ENCODE data around the gene DOCK9. TPM values are rescaled to one million over a fixed set of nuclear protein-coding genes. Genes with fewer than 3 reads are reported as not detected.

DOCK9 gene, protein sequence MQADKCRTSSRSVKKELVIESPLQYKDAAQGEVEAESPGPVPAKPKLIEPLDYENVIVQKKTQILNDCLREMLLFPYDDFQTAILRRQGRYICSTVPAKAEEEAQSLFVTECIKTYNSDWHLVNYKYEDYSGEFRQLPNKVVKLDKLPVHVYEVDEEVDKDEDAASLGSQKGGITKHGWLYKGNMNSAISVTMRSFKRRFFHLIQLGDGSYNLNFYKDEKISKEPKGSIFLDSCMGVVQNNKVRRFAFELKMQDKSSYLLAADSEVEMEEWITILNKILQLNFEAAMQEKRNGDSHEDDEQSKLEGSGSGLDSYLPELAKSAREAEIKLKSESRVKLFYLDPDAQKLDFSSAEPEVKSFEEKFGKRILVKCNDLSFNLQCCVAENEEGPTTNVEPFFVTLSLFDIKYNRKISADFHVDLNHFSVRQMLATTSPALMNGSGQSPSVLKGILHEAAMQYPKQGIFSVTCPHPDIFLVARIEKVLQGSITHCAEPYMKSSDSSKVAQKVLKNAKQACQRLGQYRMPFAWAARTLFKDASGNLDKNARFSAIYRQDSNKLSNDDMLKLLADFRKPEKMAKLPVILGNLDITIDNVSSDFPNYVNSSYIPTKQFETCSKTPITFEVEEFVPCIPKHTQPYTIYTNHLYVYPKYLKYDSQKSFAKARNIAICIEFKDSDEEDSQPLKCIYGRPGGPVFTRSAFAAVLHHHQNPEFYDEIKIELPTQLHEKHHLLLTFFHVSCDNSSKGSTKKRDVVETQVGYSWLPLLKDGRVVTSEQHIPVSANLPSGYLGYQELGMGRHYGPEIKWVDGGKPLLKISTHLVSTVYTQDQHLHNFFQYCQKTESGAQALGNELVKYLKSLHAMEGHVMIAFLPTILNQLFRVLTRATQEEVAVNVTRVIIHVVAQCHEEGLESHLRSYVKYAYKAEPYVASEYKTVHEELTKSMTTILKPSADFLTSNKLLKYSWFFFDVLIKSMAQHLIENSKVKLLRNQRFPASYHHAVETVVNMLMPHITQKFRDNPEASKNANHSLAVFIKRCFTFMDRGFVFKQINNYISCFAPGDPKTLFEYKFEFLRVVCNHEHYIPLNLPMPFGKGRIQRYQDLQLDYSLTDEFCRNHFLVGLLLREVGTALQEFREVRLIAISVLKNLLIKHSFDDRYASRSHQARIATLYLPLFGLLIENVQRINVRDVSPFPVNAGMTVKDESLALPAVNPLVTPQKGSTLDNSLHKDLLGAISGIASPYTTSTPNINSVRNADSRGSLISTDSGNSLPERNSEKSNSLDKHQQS (N-terminal part only)
- total RNA-seq (87.8 TPM), polyA plus RNA-seq (ENCODE audit: insufficient read depth in 1 of 8, insufficient read length in 8 of 8, low replicate concordance in 1 of 8) (100 to 1,000 TPM in 2 of 8 donors, 10 to 100 TPM in 6; 77.2 to 108 (median 84.2) TPM)
- long read RNA-seq, donor 1: 0 reads
- long read RNA-seq, donor 2: 0 reads
- long read RNA-seq, donor 3: 0 reads
- long read RNA-seq, donor 4: 0 reads
- long read RNA-seq, donor 5: 0 reads
- long read RNA-seq, donor 6: 0 reads
- long read RNA-seq, donor 7: 0 reads
- long read RNA-seq, donor 8: 0 reads
- long read RNA-seq, donor 9: 0 reads
- long read RNA-seq, donor 10: 0 reads
- long read RNA-seq, donor 11: 0 reads

GRCh38 chr13:98977568-98978265, at the start of gene DOCK9:
TSS of gene DOCK9 (minus strand) at chr13:98978064. CDS start at chr13:98977909, 155 bp downstream.
- peak; percentile 94 for DNase-seq

DNA sequence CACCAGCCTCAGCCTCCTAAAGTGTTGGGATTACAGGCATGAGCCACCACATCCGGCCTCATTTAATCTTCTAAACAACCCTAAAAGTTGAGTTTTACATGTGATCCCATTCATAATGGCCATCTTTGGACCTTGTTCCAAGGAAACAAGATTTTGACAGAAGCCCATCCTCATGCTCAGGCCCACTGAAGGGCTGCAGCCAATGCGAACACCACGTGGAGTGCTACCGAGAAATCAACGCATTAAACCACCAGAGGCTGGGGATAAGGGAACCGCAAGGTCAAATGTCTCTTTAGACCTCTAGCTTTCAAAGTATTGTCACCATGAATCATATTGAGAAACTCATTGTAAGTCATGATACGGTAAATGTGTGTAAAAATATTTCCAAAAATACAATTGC, 49.4 kb upstream of the DOCK9 start:
- peaks cover 2% of the 10 kb centered on the region for H3K4me1 ChIP-seq (ENCODE audit: control insufficient read depth, insufficient read depth, low read length)
- no peaks in the 10 kb centered on the region for H3K27me3 ChIP-seq (ENCODE audit: control insufficient read depth, insufficient read depth, low read length)
- WGBS (ENCODE audit: insufficient coverage): 96% methylated on average over 4 of the region's 7 CpGs
- H3K27ac ChIP-seq (ENCODE audit: low read length): no peak overlapping the region
- no peak overlapping the region for H3K4me3 ChIP-seq (ENCODE audit: low read length)
- no peaks in the 10 kb centered on the region for H3K36me3 ChIP-seq (ENCODE audit: control insufficient read depth, insufficient read depth, low read length)
- peaks cover 4% of the 10 kb centered on the region for H3K9me3 ChIP-seq (replicated peaks; ENCODE audit: control insufficient read depth, low read depth, low read length)
- no peak for DNase-seq

More at GRCh38 chr13:98977568-98978265, at the start of gene DOCK9:
- peaks cover 27% of the 10 kb centered on the region for H3K4me1 ChIP-seq (ENCODE audit: control insufficient read depth, insufficient read depth, low read length)
- H3K4me3 ChIP-seq (ENCODE audit: low read length): peak within 1 kb of the TSS; percentile 59
- no peaks in the 10 kb centered on the region for H3K36me3 ChIP-seq (ENCODE audit: control insufficient read depth, insufficient read depth, low read length)
- H3K9me3 ChIP-seq (replicated peaks; ENCODE audit: control insufficient read depth, low read depth, low read length): no peaks in the 10 kb centered on the region
- H3K27ac ChIP-seq (ENCODE audit: low read length): peak within 1 kb of the TSS; percentile 90
- 3% methylated on average over 14 of the region's 16 CpGs for WGBS (ENCODE audit: insufficient coverage)
- H3K27me3 ChIP-seq (ENCODE audit: control insufficient read depth, insufficient read depth, low read length): no peaks in the 10 kb centered on the region

DNA sequence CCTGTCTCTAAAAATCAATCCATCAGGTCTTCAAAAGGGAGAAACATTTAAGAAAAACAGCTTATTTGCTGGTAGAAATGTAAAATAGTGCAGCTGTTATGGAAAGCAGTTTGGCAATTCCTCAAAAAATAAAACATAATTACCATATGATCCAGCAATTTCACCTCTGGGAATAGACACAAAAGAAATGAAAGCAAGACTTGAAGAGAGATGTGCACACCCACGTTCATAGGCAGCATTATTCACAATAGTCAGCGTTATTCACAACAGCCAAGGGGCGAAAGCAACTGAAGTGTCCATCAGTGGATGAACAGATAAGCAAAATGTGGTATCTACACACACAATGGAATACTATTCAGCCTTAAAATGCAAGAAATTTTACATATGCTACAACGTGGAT, 45.1 kb upstream of the DOCK9 start:
- WGBS (ENCODE audit: insufficient coverage): no CpG with 5 or more reads among the region's 4 CpGs
- H3K27me3 ChIP-seq (ENCODE audit: control insufficient read depth, insufficient read depth, low read length): no peaks in the 10 kb centered on the region
- DNase-seq: peak; percentile 73
- no peak overlapping the region for H3K4me3 ChIP-seq (ENCODE audit: low read length)
- H3K36me3 ChIP-seq (ENCODE audit: control insufficient read depth, insufficient read depth, low read length): no peaks in the 10 kb centered on the region
- peaks cover 2% of the 10 kb centered on the region for H3K4me1 ChIP-seq (ENCODE audit: control insufficient read depth, insufficient read depth, low read length)
- no peaks in the 10 kb centered on the region for H3K9me3 ChIP-seq (replicated peaks; ENCODE audit: control insufficient read depth, low read depth, low read length)
- no peak overlapping the region for H3K27ac ChIP-seq (ENCODE audit: low read length)

DNA sequence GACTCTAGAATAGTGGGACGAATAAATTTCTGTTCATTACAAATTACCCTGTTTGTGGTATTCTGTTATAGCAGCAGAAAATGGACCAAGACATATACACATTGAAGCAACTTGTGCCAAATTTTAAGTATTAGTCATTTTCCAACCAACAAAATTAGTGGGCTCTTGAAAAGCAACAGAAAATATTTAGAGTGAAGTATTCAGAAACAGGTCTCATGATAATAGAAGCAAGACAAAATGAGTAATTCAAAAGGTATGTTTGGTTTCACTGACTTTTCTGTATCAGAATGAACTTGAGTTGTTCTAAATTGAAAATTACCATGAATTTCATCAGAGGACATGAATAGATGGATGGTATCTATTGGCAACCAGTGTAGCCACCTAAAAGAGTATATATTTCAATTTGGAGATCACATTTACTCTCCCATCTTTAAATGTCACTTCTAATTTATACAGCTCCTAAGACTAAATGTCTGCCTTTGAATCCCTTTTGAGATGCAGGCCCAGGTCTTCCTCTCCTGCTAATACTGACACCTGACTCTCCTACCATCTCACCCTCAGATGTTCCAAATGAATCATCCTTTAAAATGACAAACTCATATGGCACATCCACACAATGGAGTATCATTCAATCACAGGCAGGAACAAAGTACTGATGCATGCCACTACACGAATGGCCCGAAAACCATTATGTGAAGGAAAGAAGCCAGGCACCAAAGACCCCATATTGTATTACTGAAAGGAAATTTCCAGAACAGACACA, 40.7 kb upstream of the DOCK9 start:
- no peak overlapping the region for H3K4me3 ChIP-seq (ENCODE audit: low read length)
- H3K4me1 ChIP-seq (ENCODE audit: control insufficient read depth, insufficient read depth, low read length): peaks cover 8% of the 10 kb centered on the region
- H3K36me3 ChIP-seq (ENCODE audit: control insufficient read depth, insufficient read depth, low read length): no peaks in the 10 kb centered on the region
- H3K27me3 ChIP-seq (ENCODE audit: control insufficient read depth, insufficient read depth, low read length): no peaks in the 10 kb centered on the region
- no peaks in the 10 kb centered on the region for H3K9me3 ChIP-seq (replicated peaks; ENCODE audit: control insufficient read depth, low read depth, low read length)
- DNase-seq: no peak
- no CpG with 5 or more reads among the region's 3 CpGs for WGBS (ENCODE audit: insufficient coverage)
- H3K27ac ChIP-seq (ENCODE audit: low read length): no peak overlapping the region

DNA sequence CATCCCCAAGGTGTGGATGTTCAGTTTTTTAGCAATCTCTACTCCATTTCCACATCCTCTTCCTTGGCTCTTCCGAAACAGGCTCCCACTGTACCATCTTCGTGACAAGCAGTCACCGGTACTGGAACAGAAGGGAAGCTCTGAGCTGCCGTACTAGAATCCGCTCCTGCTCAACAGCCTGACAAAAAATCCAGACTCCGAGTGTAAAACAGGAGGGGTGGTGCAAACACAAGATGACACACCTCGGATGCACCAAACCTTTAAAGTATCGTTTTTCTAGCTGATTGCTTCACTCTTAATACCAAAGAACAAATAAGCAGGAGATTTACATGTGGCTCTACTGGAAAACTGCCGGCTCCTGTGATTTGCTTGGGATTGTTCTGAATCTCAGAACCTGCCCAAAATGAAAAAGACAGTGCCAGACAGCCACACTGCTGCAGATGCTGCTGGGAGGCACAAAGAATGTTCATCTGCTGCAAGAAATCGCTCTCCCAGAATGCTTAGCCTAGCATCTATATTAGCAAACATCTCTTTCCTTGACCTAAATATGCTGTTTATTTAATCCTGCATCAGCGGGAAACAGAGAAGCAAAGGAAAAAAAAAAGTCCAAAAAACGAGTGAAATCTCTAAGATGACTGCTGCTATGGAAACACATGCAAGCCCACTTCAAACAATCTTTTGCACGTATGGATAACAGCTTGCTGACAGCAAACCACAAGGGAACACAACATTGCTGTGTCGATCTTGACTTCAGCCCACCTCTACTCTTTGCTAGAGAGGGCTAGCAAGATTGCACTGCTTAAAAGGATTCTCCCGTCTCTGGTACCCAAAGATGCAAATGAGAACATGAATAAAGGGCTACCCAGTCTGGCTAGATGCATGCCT, 38.0 kb upstream of the DOCK9 start:
- no peaks in the 10 kb centered on the region for H3K27me3 ChIP-seq (ENCODE audit: control insufficient read depth, insufficient read depth, low read length)
- peaks cover 6% of the 10 kb centered on the region for H3K4me1 ChIP-seq (ENCODE audit: control insufficient read depth, insufficient read depth, low read length)
- no peak for DNase-seq
- 61% methylated on average over 11 of the region's 15 CpGs for WGBS (ENCODE audit: insufficient coverage)
- no peaks in the 10 kb centered on the region for H3K36me3 ChIP-seq (ENCODE audit: control insufficient read depth, insufficient read depth, low read length)
- no peaks in the 10 kb centered on the region for H3K9me3 ChIP-seq (replicated peaks; ENCODE audit: control insufficient read depth, low read depth, low read length)
- no peak overlapping the region for H3K27ac ChIP-seq (ENCODE audit: low read length)
- H3K4me3 ChIP-seq (ENCODE audit: low read length): no peak overlapping the region

DNA sequence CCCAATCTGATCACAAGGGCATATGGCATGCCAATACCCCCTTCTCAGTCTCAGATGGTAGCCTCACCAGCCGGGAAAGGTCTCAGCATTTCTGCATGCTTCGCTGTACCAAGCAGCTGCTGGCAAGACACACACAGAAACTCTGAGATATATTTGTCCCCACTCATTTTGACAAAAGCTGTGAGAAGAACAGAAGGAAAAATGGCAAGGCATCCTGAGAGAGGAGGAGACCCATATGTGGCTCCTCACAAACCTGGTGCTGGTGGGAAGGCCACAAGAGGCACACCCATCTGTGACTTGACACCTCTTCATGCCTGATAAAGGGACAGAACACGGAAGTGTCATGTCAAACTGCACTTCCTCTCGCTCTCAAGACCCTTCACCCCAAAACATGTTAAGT, 36.7 kb upstream of the DOCK9 start:
- Histone ChIP-seq H3K27me3 (ENCODE audit: control insufficient read depth, insufficient read depth, low read length) (no peaks in the 10 kb centered on the region), H3K36me3 (ENCODE audit: control insufficient read depth, insufficient read depth, low read length) (no peaks in the 10 kb centered on the region), H3K4me1 (ENCODE audit: control insufficient read depth, insufficient read depth, low read length) (peaks cover 6% of the 10 kb centered on the region), H3K27ac (ENCODE audit: low read length) (no peak overlapping the region), H3K9me3 (replicated peaks; ENCODE audit: control insufficient read depth, low read depth, low read length) (no peaks in the 10 kb centered on the region), H3K4me3 (ENCODE audit: low read length) (no peak overlapping the region)
- no peak for DNase-seq
- no CpG with 5 or more reads among the region's 4 CpGs for WGBS (ENCODE audit: insufficient coverage)

- Histone ChIP-seq H3K27me3 (ENCODE audit: control insufficient read depth, insufficient read depth, low read length) (no peaks in the 10 kb centered on the region), H3K4me3 (ENCODE audit: low read length) (no peak overlapping the region), H3K36me3 (ENCODE audit: control insufficient read depth, insufficient read depth, low read length) (no peaks in the 10 kb centered on the region), H3K4me1 (ENCODE audit: control insufficient read depth, insufficient read depth, low read length) (peaks cover 6% of the 10 kb centered on the region), H3K27ac (ENCODE audit: low read length) (no peak overlapping the region), H3K9me3 (replicated peaks; ENCODE audit: control insufficient read depth, low read depth, low read length) (no peaks in the 10 kb centered on the region)
- DNase-seq: no peak
- 50% methylated on average over 1 of the region's 6 CpGs for WGBS (ENCODE audit: insufficient coverage)
Observed at GRCh38 chr13:99013951-99014350, 36.1 kb upstream of the DOCK9 start.

DNA sequence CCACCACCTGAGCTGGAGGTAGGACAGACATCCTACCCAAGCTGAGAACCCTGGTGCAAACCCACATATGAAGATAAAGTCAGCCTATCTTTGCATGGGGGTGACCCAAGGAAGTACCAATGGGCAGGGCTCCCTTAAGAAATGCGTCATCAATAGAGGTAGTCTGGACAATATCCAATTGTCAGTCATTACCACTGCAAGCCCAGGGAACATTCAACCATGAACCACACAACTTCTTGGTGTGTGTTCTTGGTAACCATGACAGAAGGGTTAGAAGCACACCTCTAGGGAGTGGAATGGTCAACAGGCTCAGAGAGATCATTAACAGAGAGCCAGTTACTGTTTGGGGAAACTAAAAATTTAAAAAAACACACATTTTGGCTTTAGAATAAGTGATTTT, 34.7 kb upstream of the DOCK9 start:
- no peak for DNase-seq
- H3K27ac ChIP-seq (ENCODE audit: low read length): no peak overlapping the region
- no peaks in the 10 kb centered on the region for H3K9me3 ChIP-seq (replicated peaks; ENCODE audit: control insufficient read depth, low read depth, low read length)
- H3K36me3 ChIP-seq (ENCODE audit: control insufficient read depth, insufficient read depth, low read length): no peaks in the 10 kb centered on the region
- no peak overlapping the region for H3K4me3 ChIP-seq (ENCODE audit: low read length)
- no CpG with 5 or more reads among the region's 1 CpG for WGBS (ENCODE audit: insufficient coverage)
- H3K4me1 ChIP-seq (ENCODE audit: control insufficient read depth, insufficient read depth, low read length): peaks cover 6% of the 10 kb centered on the region
- no peaks in the 10 kb centered on the region for H3K27me3 ChIP-seq (ENCODE audit: control insufficient read depth, insufficient read depth, low read length)
